Umbilical cord (tissue), 1 donor: ENCODE data around the gene CPNE1. TPM values are rescaled to one million over a fixed set of nuclear protein-coding genes. Genes with fewer than 3 reads are reported as not detected.

Source experiments
- total RNA-seq: library from RNA; depleted of rRNA; stranded (reverse); fragments of >200 nt; gene quantifications from one replicate; pipeline ENCODE4 v1.2.3, GENCODE V29; 2014; ENCODE audit warnings: low replicate concordance; ENCODE audit not compliant: insufficient read depth

CPNE1 gene
- total RNA-seq, 1 donor from 2014 or later, result 128 TPM

Other genes starting within 250 kb of the CPNE1 start
- gene GDF5, start 226.7 kb downstream of the CPNE1 start, total RNA-seq, result 6.5 TPM
- gene CEP250, start 209.3 kb downstream of the CPNE1 start, total RNA-seq, result 3.9 TPM
- not detected for gene C20orf173, start 135.2 kb downstream of the CPNE1 start, total RNA-seq
- 187 TPM for gene ERGIC3, start 122.8 kb downstream of the CPNE1 start, total RNA-seq
- gene SPAG4, start 49.1 kb downstream of the CPNE1 start, total RNA-seq, result 15.6 TPM
- gene RBM12, start within 50 bp of the CPNE1 start, total RNA-seq, result 49.6 TPM
- 6.3 TPM for gene NFS1, start 34.5 kb upstream of the CPNE1 start, total RNA-seq
- 37.6 TPM for gene ROMO1, start 34.5 kb upstream of the CPNE1 start, total RNA-seq
- gene RBM39, start 77.4 kb upstream of the CPNE1 start, total RNA-seq, result 460 TPM
- 58.5 TPM for gene PHF20, start 107.1 kb upstream of the CPNE1 start, total RNA-seq